ENCODE measurements around the gene NUDT19. TPM values are rescaled to one million over a fixed set of nuclear protein-coding genes. Genes with fewer than 3 reads are reported as not detected.

NUDT19 gene
- total RNA-seq (1 to 10 TPM; 6.1 to 6.9 (median 6.7) TPM), polyA plus RNA-seq (10 to 100 TPM in 1 of 3 donors, 1 to 10 TPM in 2; 6.6 to 10.7 (median 8.8) TPM)

- Histone ChIP-seq H3K27ac (peak within 1 kb of the TSS; percentile 80 to 87 (median 84)), H3K9me3 (no peaks in the 10 kb centered on the region), H3K27me3 (no peaks in the 10 kb centered on the region), H3K4me1 (peaks cover 0 to 47% (median 41%) of the 10 kb centered on the region in 4 donors), H3K4me3 (peak within 1 kb of the TSS; percentile 55 to 72 (median 70)), H3K36me3 (no peaks in the 10 kb centered on the region)
- TF ChIP-seq POLR2AphosphoS5 (IDR thresholded peaks at IDR 0.05) (peak; percentile 38 to 90 (median 78)), POLR2A (IDR thresholded peaks at IDR 0.05) (peak; percentile 42 to 57), CTCF (IDR thresholded peaks at IDR 0.05) (no peak)
- intact Hi-C loops (cut with DNase I), result no loop called here
- peak; percentile 88 for DNase-seq
- WGBS, 2 donors, result 2 to 10% methylated on average over 32 of the region's 32 CpGs
These were observed at the start of gene NUDT19 for GRCh38 chr19:32691291-32691951. Gene NUDT19 (plus strand): TSS chr19:32691821. CDS start chr19:32691961, 140 bp downstream.

GRCh38 chr19:32642771-32643170 lies 48.9 kb upstream of the NUDT19 start:
- no peaks in the 10 kb centered on the region for H3K4me1 ChIP-seq
- 77 to 85% methylated on average over 12 of the region's 12 CpGs for WGBS, 2 donors
- no peak for DNase-seq
- intact Hi-C loops (cut with DNase I), result no loop called here
- no peak overlapping the region for H3K4me3 ChIP-seq
- H3K36me3 ChIP-seq, result peaks cover 25 to 100% (median 71%) of the 10 kb centered on the region in 4 donors
- no peaks in the 10 kb centered on the region for H3K27me3 ChIP-seq
- TF ChIP-seq CTCF (IDR thresholded peaks at IDR 0.05), result no peak
- no peak for TF ChIP-seq POLR2A (IDR thresholded peaks at IDR 0.05)
- TF ChIP-seq EP300 (IDR thresholded peaks at IDR 0.05), result no peak
- no peak for TF ChIP-seq POLR2AphosphoS5 (IDR thresholded peaks at IDR 0.05)
- no peaks in the 10 kb centered on the region for H3K9me3 ChIP-seq
- H3K27ac ChIP-seq, result no peak overlapping the region

- Histone ChIP-seq H3K9me3 (no peaks in the 10 kb centered on the region), H3K27me3 (no peaks in the 10 kb centered on the region), H3K4me3 (no peak overlapping the region), H3K4me1 (peaks cover 0 to 4% (median under 1%) of the 10 kb centered on the region in 4 donors), H3K36me3 (peaks cover 19 to 84% (median 60%) of the 10 kb centered on the region in 4 donors), H3K27ac (no peak overlapping the region)
- TF ChIP-seq POLR2AphosphoS5 (IDR thresholded peaks at IDR 0.05) (no peak), POLR2A (IDR thresholded peaks at IDR 0.05) (no peak), CTCF (IDR thresholded peaks at IDR 0.05) (no peak), EP300 (IDR thresholded peaks at IDR 0.05) (no peak)
- 83 to 94% methylated on average over 6 of the region's 6 CpGs for WGBS, 2 donors
- DNase-seq, result no peak
- intact Hi-C loops (cut with DNase I), result no loop called here
These were observed 45.1 kb upstream of the NUDT19 start for GRCh38 chr19:32646556-32646955.

- TF ChIP-seq POLR2AphosphoS5 (IDR thresholded peaks at IDR 0.05), result no peak
- no peak for TF ChIP-seq POLR2A (IDR thresholded peaks at IDR 0.05)
- TF ChIP-seq CTCF (IDR thresholded peaks at IDR 0.05), result no peak
- no peak overlapping the region for H3K4me3 ChIP-seq
- intact Hi-C loops (cut with DNase I), result no loop called here
- no peaks in the 10 kb centered on the region for H3K27me3 ChIP-seq
- WGBS, 2 donors, result 82 to 91% methylated on average over 8 of the region's 8 CpGs
- DNase-seq, result no peak
- peaks cover 0 to 12% (median 9%) of the 10 kb centered on the region in 4 donors for H3K4me1 ChIP-seq
- H3K36me3 ChIP-seq, result peaks cover 15 to 76% (median 53%) of the 10 kb centered on the region in 4 donors
- no peaks in the 10 kb centered on the region for H3K9me3 ChIP-seq
- H3K27ac ChIP-seq, result no peak overlapping the region
These were observed 44.3 kb upstream of the NUDT19 start for GRCh38 chr19:32647361-32647760.
